Ramos (cell line): ENCODE results near the gene MFSD6L.

ENCODE experiments used
- in situ Hi-C: fragments of 300-500 bp; cut with MboI; formaldehyde crosslinking; loops from one replicate; pipeline ENCODE4 v1.14.3; 2022; ENCODE audit warnings: low sequenced_read_pairs; ENCODE audit not compliant: unreplicated experiment

MFSD6L gene

DNA sequence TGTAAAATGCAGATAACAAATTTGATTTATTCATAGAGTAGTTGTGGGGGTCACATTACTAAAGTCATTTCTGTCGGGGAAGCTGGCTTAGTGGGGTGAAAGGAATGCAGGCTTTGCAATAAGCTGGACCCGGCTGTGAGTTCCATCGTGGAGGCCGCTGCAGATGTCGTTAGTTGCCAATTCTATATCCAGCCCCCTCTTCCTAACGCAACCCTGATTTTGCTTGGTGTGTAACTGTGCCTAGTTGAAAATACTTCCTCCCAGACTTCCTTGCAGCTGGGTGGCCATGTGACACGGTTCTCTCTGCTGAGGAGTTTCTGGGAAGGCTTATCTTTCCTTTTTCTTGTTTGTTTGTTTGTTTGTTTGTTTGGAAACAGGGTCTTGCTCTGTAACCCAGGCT is 4.5 kb downstream of the MFSD6L start:
- in situ Hi-C loops = no loop called here

DNA sequence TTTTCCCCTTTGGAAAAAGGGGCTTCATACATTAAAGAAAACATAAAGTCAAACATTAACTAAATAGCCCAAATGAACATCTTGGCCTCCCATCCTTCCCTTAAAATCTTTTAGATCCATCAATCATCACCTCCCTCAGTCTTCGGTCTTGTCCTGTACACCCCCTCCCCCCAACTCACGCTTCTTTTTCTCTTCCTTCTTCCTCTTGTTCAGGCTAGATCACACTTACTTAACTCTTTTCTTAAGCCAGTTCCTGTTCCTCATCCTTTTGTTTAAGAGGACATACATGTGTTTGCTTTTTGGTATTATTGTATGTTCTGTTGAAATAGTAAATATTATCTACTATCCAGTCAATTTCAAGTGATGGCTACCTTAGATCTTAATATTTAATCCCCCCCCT is 5.5 kb downstream of the MFSD6L start:
- in situ Hi-C loops = no loop called here

DNA sequence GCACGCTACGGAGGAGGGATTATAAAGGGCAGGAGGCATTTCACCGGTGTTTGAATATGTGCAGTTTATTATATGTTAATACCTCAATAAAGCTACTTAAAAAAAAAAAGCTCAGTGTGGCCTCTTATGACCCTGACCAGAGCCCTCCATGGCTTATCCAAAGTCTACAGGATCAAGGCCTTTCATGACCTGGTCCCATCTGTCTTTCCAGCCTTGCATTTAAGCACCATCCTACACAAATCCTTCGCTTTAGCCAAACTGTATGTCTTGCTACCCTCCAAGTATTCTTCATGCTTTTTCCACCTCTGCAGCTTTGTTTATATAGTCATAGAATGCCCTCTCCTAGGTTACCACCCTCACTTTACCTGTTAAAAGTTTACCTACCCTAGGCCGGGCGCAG is 6.5 kb downstream of the MFSD6L start:
- in situ Hi-C loops = no loop called here

DNA sequence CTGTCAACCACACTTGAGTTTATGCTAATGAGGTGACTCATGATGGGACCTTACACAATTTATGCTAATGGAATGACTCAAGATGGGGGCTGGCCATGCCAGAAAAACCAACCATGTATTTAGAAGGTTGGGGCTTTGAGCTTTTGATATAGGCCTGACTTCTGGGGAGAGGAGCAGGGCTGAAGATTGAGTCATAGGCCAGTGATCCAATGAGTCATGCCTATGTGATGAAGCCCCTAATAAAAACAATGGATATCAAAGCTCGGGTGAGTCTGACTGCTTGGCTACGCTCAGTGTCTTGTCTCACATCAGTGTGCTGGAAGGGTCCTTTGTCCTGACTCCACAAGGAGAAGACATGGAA is 7.3 kb downstream of the MFSD6L start:
- in situ Hi-C loops = no loop called here

DNA sequence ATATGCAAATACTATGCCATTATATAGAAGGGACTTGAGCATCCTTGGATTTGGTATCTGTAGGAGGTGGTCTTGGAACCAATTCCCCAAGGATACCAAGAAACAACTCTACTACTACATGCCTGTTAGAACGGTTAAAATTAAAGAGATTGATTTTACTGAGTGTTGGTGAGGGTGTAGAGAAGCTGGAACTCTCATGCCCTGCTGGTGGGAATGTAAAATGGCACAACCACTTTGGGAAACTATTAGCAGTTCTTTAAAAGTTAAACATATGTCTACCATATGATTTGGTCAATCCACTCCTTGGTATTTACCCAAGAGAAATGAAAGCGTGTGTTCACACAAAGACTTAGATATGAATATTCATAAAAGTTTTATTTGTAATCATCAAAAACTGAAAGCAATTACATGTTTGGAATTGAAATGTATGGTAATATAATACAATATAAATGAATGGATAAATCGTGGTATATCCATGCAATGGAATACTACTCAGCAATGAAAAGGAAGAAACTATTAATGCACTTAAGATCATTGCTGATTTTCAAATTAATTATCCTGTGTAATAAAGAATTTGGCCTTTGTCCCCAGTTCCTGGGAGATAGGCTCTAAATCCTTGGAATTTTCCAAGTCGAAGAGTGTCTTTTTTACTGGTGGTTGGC is 7.8 kb downstream of the MFSD6L start:
- in situ Hi-C loops = no loop called here

DNA sequence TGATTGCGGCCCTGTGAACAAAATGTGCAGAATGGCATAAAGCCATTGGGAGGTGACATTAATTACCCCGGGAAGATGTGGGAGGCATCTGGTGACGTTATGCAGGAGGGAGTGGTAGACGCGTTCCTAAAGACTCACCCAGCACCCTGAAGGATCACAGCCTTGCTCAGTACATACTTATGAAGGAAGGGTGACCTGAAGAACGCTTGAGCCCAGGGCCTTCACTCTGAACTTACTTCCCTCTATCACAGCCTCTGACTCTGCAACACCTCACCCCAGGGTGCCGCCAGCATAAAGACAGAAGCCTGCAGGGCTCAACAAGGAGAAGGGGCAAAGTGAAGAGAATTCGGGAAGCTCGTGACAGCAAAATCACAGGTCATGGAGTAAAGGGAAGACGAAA is 9.4 kb downstream of the MFSD6L start:
- in situ Hi-C loops = no loop called here

DNA sequence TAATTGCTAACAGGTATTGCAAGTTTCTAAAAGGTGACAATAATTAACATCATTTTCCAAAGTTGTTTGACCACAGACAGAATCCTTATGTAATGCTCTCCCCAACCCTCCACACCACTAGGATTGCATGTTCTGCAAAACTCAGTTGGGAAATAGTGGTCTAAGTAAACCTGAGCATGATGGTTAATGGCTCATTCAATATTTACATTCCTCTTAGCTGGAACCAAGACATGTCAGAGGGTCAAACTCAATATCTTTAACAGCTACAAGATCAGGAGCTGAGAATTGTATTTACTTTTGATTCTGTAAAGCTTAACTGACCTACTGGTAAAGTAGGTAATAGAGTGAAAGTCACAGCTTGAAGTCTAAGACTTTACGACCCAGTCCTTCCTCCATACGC is 10.2 kb downstream of the MFSD6L start:
- in situ Hi-C loops = no loop called here

DNA sequence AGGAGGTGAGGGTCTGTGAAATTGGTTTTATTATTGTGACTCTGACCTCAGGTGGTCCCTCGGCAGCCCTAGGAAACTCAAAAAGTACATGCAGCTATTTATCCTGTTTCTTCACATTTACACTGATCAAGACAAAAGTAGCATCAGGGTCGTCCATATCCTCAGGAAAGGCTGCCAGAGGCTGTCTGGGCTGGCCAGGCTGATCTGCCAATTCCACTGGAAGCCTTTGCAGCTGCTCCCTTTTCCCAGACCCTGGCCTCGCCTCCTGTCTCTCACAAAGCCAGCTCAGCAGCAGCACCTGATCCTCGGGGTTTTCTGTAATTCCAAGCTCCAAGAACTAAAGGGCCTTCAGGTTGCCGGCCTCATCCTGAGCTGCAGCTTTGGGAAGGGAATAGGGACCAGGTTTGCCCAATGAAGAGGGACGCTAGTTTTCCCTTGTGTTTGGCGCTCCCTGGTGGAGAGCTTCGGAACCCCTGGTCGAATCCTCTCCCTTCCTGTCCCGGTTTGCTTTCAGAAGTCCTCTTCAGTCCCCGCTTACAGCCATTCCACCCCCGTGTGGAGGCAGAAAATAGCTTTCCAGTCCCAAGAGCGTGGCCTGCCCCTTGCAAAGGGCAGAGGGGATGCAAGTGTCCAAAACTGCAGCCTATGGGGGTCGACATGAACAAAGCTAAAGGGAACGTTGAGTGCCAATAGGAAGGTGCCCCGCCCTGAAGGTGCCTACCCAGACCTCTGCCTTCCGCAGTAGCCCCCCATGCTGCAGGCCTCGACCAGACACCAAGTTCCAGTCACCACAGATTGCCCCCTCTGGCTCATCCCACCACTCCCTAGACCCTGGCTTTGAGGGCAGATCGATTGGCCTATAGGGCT is 13.4 kb downstream of the MFSD6L start:
- in situ Hi-C loops = no loop called here

DNA sequence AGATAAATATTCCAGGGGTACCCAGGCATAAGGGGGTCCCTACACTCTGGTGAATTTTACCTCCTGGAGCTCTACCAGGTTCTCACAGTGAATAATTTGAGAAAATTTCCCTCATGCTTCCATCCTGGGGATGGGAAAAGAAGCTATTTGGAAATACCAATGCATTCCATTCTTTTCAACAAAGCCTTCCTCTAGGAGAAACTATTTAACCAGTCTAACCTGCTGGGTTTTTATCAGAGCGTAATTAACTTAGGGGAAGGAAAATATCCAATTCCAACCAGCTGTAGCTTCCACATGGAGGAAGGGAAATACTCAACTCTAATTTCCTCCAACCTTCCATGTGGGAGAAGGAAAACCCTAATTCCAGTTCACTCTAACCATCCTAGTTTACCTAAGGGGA is 17.0 kb downstream of the MFSD6L start:
- in situ Hi-C loops = no loop called here

DNA sequence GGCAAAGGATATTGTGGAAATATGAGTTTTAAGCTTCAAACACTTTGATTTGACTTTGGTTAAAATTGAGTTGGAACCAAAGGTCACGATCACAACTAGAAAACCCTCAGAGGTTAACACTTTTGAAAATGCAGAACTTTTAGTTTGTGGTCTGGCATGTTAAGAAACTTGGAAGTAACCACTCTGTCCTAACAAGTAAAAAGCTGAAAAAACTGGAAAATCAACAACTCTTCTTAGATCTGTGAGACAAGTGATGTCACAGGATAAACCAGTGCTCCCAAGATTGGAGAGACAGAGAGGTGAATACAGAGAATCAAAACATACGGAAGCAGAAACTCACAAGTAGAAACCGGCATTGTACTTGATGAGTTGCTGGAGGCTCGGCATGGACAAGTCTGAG is 17.4 kb downstream of the MFSD6L start:
- in situ Hi-C loops = no loop called here

DNA sequence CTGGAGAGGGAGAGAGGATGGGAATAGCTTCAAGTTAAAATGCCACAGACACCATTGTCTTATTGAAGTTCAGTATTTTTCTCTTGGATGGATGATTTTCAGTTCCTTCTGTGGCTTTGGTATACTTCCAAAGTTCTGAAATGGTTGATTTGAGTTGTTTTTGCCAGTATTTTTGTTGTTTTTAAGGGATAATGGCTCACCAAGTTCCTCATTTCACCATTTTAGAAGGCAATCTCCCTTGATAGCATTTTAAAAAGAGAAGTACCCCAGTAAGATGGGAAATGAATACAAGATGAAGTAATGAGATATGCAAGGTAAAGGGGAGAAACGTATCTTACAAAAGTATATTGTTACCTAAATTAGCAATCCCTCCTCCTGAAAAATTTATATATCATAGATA is 22.3 kb downstream of the MFSD6L start:
- in situ Hi-C loops = no loop called here

DNA sequence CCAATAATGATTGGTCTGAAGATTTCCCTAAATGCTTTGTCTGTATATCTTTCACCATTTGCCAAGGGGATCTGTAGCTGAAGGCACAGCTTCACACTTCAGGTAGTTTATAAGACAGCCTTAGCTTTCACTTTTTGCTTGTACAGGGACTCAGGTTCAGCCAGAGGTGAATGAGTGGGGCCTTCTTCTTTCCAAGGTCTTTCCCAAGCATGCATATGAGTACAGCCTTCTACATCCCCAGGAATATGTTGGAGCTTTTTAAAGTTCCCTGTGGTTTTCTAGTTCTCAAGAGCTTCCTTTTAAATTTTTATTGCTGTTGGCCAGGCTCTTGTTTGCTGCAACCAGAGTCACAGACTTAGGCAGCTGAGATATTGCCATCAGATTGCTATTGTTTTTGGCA is 22.9 kb downstream of the MFSD6L start:
- in situ Hi-C loops = no loop called here

DNA sequence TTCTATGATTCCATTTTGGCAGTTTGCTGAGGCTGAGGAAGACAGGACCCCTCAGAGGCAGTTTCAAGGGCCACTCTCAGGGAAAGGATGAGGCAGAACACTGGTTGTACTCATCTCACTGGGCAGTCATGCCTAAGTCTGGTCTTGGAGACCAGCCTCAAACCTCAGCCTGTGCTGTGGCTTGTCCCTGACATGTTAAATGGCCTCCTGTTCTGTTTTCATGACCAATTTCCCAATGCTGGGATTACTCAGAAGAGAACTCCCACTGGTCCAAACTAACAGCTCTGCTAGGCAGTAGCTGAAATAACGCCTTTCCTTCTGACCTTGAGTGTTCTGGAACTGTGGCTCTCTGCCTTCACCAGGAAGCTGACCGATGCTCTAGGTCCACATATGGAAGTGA is 32.4 kb downstream of the MFSD6L start:
- in situ Hi-C loops = no loop called here

DNA sequence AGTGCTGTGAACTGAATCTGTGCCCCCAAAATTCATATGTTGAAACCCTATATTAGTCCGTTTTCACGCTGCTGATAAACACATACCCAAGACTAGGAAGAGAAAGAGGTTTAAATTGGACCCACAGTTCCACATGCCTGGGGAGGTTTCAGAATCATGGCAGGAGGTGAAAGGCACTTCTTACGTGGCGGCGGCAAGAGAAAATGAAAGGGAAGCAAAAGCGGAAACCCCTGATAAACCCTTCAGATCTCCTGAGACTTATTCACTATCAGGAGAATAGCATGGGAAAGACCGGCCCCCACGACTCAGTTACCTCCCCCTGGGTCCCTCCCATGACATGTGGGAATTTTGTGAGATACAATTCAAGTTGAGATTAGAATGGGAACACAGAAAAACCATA is 37.2 kb downstream of the MFSD6L start:
- in situ Hi-C loops = no loop called here

DNA sequence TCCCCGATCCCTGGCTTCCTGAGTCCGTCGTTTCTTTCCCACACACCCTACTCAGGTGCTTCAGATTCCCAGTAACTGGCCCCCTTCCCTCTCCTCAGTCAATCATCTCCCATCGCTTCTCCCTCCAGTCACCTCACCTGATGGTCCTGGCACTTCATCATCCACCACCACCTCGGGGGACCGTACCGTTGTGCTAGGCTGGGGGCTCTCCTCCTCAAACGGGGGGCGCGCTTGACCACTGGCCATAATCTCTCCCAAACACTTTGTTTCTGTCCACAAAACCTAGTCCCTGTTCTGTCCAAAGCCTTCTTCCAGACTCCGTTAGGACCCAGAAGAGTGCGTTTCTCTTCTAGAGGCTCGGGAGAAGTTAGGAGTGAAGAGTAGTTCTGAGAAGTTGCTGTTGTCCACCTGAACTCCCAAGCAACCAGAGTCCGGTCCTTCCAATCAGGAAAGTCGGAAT is 41.0 kb downstream of the MFSD6L start, which contains the start of gene SPDYE4:
Gene SPDYE4 (minus strand): TSS at position 410 of the 460 bp plus-strand sequence. CDS start 164 bp downstream, at position 246.
- in situ Hi-C loops = no loop called here

DNA sequence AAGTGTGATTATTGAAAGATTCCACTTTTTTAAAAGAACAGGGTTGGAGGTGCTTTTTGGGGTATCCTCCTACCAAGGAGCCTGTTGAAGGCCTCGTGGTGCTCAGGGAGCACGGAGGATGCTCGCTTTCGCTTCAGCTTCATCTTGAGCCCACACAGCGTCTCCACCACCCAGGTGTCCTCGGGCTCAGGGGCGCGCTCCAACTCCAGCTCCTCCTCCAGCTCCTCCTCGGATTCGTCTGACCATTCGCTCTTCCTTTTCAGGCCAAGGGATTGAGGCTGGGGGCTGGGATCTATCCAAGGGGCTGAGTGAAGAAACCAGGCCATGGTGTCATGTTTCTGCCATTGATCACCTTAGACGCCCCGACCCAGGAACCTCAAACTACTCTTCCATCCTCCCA is 42.0 kb downstream of the MFSD6L start:
- in situ Hi-C loops = no loop called here

DNA sequence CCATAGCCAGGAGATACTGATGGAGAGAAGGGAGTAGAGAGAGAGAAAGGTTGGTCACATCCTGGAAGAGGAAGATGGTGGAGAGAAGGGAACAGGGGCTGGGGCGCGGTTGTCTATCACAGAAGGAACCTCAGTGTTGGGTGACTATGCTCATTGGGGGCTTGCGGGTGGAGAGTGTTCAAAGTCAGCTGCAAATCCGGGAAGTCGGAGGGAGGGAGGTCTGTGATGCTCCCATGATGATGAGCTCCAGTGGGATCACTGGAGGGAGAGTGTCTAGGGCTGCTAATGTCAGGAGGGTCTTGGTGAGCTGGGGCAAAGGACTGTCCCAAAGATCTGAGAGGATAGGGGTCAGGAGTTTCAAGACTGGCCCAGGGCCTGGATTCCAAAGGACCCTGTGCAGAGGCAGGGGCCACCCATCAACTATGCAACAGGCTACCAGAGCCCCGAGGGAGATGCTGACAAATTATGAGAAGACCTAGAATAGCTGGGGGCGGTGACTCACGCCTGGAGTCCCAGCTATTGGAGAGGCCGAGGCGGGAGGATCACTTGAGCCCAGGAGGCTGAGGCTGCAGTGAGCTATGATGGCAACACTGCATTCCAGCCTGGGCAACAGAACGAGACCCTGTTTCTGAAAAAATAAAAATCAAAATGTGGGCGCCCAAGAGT is 43.4 kb downstream of the MFSD6L start:
- in situ Hi-C loops = no loop called here

DNA sequence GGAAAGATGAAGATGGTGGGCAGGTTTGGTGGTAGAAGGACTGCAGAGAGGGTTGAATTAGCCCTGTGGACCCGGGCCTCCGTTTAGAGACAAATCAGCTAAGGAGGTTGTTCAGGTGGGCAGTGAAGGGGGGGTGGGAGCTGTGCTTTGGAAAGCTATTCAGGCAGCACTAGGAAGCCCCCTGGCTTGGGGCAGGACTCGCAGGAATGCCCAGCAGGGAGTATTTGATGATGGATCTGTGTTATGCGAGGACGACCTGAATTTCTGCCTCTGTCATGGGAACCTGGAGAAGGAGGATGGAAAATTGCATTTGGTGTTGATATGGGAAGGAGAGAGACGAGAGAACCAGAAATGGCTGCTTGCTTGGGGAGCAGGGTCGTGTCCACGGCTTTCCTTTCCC is 44.3 kb downstream of the MFSD6L start:
- in situ Hi-C loops = no loop called here

DNA sequence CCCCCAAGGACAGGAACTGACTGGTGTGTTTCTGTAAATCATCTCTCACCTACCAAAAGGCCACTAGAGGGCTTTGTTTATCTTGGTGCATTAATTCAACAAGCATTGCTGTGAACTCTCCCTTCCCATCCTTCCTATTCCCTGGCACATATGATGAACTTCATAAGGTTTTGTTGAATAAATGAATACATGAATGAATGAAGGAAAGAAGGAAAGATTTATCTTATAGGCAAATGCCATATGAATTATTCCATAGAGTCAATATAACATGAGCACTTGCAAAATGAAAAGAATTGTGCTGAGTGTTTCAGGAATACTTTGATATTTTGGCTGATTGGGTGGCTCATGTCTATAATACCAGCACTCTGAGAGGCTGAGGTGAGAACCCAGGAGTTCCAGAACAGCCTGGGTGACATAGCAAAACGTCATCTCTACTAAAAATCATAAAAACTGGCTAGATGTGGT is 45.2 kb downstream of the MFSD6L start:
- in situ Hi-C loops = no loop called here

DNA sequence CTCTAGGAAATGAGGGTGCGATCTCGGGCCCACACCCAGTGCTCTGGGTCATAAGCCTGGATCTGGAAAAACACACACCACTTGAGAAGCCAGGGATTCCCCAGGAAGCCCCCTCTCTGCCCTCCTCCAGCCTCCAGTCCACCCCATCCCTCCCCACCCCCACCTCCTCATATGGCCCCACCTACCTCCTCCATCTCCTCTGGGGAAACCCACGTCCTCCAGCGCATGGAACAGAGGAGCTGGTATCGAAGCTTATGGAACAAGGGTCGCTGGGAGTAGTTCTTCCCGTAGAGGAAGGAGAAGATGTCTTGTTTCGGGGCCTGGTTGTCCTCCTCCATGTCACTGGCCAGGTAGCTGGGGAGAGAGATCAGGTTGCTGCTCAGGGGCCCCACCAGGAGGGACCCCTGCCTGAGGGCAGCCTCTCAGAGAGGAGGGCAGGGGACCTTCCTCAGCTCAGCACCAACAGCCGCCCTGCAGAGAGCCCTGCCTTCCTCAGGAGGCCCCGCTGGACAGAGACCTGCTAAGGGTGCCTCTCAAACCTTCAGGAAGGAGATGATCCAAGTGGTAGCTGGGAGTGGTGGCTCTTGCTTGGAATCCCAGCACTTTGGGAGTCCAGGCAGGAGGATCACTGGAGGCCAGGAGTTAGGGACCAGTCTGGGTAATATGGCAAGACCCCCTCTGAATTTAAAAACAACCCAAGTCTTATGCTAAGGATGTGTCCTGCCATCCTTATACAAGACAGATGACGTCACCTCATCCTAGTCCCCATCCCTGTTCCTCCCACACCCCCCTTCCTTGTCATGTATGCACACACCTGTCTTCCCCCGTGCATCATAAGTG is 45.8 kb downstream of the MFSD6L start:
- in situ Hi-C loops = no loop called here
